Sciatic nerve (tissue), 2 donors: Measurements from ENCODE around the gene CDK4. TPM values are rescaled to one million over a fixed set of nuclear protein-coding genes. Genes with fewer than 3 reads are reported as not detected.

Experiments used
- ATAC-seq: fragments of 200-7000 bp; cut with Tn5 transposase; one replicate; pipeline ENCODE4 v1.9.1; 2020; ENCODE audit warnings: mild to moderate bottlenecking, moderate library complexity
- DNase-seq: peaks from one replicate; pipeline ENCODE4 v3.0.0-alpha.2; 2020; ENCODE audit warnings: low spot score
- intact Hi-C: fragments of 100-400 bp; cut with DNase I; formaldehyde crosslinking; loops from one replicate; pipeline ENCODE4 v1.14.2; 2022
- total RNA-seq: library from RNA; stranded (reverse); fragmentation: NEBNext Ultra II Directional; extraction: Animal tissue kit (Norgen Biotek cat#: 25700); gene quantifications from one replicate; pipeline ENCODE4 v1.2.1, GENCODE V29; 2021
- donor health status: DM: no; HTN: no; CAD: no.
- donor health status: DM: no; HTN: no; CAD: no.

Gene CDK4
- total RNA-seq, 1 donor from 2014 or later: 54.0 TPM

GRCh38 chr12:57759360-57759980, 7.4 kb upstream of the CDK4 start:
- intact Hi-C loops: no loop called here
- DNase-seq (no peak), ATAC-seq (no peak)

- intact Hi-C loops: no loop called here
- DNase-seq: no peak
- ATAC-seq: no peak
Measured at GRCh38 chr12:57758552-57759359, 6.6 kb upstream of the CDK4 start.

- intact Hi-C loops: no loop called here
- DNase-seq (no peak), ATAC-seq (no peak)
Measured at GRCh38 chr12:57757771-57758170, 5.7 kb upstream of the CDK4 start.

- DNase-seq (no peak), ATAC-seq (no peak)
- intact Hi-C loops: no loop called here
Measured at GRCh38 chr12:57756406-57757341, 4.6 kb upstream of the CDK4 start.

- DNase-seq: no peak
- ATAC-seq: no peak
- intact Hi-C loops: no loop called here
Measured at GRCh38 chr12:57755454-57756372, 3.6 kb upstream of the CDK4 start.

- DNase-seq (no peak), ATAC-seq (no peak)
- intact Hi-C loops: no loop called here
Measured at GRCh38 chr12:57755194-57755453, 3.0 kb upstream of the CDK4 start.

- intact Hi-C loops: no loop called here
- ATAC-seq (no peak), DNase-seq (no peak)
Measured at GRCh38 chr12:57754411-57755193, 2.5 kb upstream of the CDK4 start, which contains the start of gene MARCHF9. Gene MARCHF9 (plus strand): TSS chr12:57755103. CDS start chr12:57755529, 426 bp downstream.

GRCh38 chr12:57753756-57754337, 1.7 kb upstream of the CDK4 start:
- no peak for ATAC-seq
- DNase-seq: no peak
- intact Hi-C loops: no loop called here

GRCh38 chr12:57752668-57753000, 524 bp upstream of the CDK4 start:
- no peak for ATAC-seq
- DNase-seq: no peak
- intact Hi-C loops: no loop called here

- ATAC-seq (no peak), DNase-seq (no peak)
- intact Hi-C loops: no loop called here
Measured at GRCh38 chr12:57751432-57751787, 700 bp downstream of the CDK4 start.

- DNase-seq (no peak), ATAC-seq (no peak)
- intact Hi-C loops: no loop called here
Measured at GRCh38 chr12:57750561-57751431, 1.3 kb downstream of the CDK4 start.

- no peak for DNase-seq
- no peak for ATAC-seq
- intact Hi-C loops: no loop called here
Measured at GRCh38 chr12:57749061-57749460, 3.0 kb downstream of the CDK4 start.

GRCh38 chr12:57746025-57746424, 6.1 kb downstream of the CDK4 start:
- no peak for DNase-seq
- ATAC-seq: no peak
- intact Hi-C loops: no loop called here

GRCh38 chr12:57745485-57745881, 6.6 kb downstream of the CDK4 start:
- ATAC-seq: peak; percentile 7

GRCh38 chr12:57744777-57745484, 7.2 kb downstream of the CDK4 start, which contains the start of gene TSPAN31:
Gene TSPAN31 (plus strand): TSS chr12:57745039. CDS start chr12:57745155, 116 bp downstream.
- intact Hi-C loops: no loop called here

More at GRCh38 chr12:57745485-57745881, 6.6 kb downstream of the CDK4 start:
- no peak for DNase-seq
- intact Hi-C loops: no loop called here

GRCh38 chr12:57744194-57744776, 7.8 kb downstream of the CDK4 start:
- ATAC-seq (peak; percentile 85), DNase-seq (peak; percentile 88)
- intact Hi-C loops: no loop called here

More at GRCh38 chr12:57744777-57745484, 7.2 kb downstream of the CDK4 start, which contains the start of gene TSPAN31:
- ATAC-seq: peak; percentile 98
- peak; percentile 98 for DNase-seq
